HUDEP-2 (cell line): ENCODE data around the gene TNFAIP8L3.

ENCODE experiments used
- DNase-seq, 76 experiments: peaks; one replicate each; lab custom pipeline; 2025; ENCODE audit not compliant: unreplicated experiment in 76 of 76; lab: John Stamatoyannopoulos, UW

Gene TNFAIP8L3

DNA sequence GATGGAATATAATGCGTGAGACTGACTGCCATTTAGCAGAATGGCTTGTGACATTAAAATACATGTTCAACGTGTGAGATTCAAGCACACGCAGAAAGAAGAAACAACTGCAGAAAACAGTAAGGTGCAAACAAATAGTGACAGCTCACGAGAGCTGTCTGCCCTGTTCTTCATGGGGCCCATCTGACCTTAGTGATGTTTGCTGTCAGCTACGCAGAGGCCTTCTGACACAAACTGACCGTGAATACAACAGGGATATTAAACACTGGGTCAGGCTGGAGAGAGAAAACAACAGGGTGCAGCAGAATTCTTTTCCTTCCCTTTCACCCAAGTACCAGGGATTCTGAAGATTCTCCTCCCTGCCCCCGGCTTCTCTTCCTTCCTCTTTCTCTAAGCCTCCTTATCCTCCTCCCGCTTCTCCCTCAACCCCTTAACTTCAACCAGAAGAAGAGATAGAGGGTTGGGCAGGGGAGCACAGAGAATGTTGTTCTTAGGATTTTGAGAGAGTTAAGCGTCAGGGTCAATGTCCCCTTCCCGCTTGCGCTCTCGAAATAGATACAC lies 2.1 kb downstream of the TNFAIP8L3 start:
- no peak for DNase-seq

DNA sequence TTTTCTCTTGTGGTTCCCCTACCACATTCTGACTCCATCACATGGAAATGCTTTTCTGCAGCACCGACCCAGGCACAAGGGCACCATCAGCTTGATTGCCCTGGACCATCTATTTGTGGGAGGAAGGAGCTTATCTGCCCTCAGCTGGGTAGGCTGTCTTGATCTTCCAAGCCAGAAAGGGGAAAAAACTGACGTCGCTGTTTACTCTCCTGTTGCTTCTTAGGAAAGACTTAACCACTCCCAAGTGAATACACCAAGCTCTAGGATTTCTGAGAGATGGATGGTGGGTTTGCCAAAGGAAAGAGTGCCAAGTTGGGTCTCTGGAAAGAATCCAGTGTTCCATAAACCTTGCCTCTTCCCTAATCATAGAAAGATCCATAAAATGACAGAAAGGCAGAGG lies 4.0 kb downstream of the TNFAIP8L3 start:
- DNase-seq: no peak

DNA sequence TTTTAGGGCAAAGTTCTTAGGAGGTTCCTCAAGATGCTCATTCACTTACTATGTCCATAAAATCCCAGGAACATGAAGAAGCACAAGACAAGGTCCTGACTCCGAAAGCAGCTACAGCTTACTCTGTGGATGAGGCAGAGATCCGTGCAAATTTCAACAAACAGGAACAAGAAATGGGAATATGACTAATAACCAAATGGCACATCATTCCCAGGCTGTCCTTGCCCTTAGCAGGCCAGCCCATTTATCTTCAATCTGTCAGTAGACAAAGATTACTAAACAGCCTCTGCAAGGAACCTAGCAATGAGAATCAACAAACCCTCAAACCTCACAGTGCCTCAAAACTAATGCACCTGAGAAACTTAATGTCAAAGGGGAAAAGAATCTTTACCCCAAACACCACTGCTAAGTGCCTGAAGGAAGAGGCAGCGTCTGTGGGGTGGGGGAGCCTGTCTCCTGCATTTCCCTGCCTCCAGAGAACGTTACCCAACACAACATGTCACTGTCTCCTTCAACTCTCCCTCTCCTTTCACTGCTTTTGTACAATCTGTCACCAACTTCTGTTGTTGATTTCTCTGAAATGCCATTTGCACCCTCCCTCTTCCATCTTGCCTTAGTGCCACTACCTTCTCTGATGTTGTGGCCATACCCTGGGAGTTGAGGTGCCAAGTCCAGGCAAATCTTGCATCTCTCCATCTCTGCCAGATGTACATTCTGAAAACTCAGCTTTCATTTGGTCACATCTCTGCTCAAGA lies 4.8 kb downstream of the TNFAIP8L3 start:
- DNase-seq: no peak

DNA sequence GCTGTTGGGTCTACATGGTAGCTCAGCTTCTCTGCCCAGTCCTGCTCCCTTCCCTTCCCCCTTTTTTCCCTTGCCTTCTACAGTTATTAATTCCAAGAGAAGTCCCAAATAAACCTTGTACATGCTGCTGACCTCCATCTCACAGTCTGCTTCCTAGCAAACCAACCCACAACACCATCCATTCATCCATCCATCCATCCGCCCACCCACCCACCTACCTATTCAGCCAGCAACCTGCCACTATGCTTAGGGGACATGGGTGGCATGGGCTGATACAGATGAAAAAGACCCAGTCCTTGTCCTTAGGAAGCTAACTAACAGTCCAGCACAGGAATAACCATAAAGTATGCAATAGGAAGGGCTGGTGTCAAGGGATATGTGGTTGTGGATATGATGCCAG lies 5.7 kb downstream of the TNFAIP8L3 start:
- DNase-seq: no peak

DNA sequence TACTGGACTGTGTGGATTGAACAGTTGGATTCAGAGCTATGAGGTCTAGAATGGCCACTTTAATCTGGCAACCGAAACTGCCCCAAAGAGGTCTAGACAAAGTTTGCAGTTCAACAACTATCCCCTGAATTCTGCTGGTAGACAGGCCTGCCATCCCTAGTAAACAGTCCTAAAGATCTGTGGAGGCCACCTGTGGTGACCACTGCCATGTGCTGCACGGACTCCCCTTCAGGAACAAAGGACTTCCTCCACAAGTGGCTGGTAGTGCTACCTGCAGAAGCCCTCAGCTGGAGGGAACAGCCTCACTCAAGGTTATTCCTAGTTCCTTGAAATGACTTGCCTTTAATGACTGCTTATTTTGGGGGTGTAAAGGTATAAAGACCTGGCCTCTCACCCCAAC lies 6.1 kb downstream of the TNFAIP8L3 start:
- DNase-seq: no peak

DNA sequence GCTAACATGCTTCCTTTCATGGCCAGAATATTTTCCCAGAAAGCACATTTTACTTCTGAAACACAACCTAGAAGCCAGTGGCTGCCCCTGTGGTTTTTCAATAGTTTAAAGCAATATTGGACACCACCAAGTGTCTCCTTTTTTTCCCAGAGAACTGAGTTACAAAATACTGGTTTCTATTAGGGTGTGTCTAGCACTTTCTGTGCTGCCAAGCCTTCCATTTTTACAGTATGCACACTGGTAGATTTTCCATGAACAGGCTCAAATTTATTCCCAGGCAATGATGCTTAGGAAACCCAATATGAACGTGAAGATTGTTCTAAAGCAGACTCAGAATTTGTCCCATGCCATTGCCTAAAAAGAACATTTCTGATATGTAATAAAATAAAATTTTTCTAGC lies 7.2 kb downstream of the TNFAIP8L3 start:
- DNase-seq: no peak

DNA sequence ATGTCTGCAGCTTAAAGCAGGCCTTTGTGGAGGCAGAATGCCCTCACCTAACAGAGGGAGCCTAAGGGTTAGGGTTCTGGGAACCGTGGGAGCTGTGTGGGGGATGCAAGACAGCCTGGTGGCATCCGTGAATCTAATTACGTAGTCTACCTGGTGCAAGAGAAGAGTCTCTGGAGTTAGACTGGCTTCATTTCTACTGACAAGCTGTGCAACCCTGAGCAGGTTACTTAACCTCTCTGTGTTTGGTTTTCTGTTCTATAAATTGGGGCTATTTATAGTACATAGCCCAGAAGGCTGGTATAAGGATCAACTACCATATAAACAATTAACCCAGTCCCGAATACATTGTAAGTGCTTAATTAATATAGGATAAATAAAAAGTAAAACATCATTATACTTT lies 8.3 kb downstream of the TNFAIP8L3 start:
- DNase-seq: no peak

DNA sequence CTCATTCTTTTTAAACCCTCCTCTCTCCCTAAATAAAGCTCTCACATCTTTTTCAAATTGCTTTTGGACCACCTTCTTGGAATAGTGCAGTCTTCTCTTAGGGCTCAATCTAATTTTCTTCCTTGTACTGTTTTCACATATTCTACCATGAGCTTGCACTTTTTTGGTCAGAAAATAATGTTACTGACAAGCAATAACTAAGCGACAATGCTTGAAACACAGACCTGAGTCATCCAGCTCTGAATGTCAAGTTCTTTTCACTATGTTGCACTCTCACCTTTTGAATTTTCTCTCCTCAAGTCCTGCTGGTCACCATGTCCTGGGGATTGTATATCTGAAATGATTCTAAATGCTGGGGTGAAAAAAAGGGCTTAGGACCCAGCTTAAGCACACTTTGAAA lies 8.9 kb downstream of the TNFAIP8L3 start:
- no peak for DNase-seq

DNA sequence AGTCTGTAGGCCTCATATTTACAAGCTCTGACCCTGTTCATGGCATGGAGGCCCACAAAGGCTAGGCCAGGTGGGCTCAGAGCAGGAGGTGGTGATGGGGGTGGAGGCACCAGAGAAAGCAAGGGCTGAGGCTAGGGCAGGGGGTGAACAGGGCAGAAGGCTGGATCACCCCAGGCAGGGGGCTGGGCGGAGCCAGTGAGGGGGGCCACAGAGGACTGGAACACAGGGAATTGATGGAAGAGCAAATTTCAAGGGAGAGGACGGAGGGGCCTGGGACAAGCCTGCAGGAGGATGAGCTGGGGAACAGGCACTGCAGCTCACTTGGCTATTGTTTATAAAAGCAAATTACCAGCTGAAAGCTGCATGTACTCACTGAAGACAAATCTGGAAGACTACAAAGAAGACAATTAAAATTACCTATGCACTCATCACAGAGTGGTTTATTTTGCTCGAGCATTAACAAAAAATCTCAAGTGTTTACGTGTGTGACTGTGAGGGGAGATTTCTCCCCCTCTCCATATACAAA lies 11.0 kb downstream of the TNFAIP8L3 start:
- DNase-seq: no peak

DNA sequence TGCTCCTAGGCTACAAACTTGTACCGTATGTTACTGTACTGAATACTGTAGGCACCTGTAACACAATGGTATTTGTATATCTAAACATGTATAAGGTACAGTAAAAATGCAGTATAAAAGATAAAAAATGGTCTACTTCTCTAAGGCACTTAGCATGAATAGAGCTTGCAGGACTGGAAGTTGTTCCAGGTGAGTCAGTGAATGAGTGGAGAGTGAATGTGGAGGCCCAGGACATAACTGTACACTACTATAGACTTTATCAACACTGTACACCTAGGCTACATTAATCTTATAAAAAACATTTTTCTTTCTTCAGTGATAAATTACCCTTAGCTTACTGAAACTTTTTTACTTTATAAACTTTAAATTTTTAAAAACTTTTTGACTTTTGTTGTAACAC lies 12.5 kb downstream of the TNFAIP8L3 start:
- DNase-seq: no peak

DNA sequence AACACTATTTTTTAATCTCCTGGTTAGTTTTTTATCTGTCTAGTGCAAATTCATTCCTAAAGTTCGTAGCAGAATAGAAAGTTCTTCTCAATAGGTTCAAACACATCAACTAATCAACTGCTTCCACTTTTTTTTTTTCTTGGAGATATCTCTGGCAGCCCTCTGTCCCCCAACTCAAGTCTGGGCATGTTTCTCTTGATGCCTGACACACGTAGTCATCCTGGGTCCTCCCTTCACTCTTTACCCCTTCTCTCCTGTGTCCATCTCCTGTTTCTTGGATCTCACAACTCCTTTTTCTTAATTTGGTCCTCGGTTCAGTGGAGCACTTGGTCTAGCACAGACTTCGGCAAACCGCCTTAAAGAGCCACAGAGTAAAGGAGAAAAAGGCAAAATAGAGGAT lies 14.4 kb downstream of the TNFAIP8L3 start:
- no peak for DNase-seq

DNA sequence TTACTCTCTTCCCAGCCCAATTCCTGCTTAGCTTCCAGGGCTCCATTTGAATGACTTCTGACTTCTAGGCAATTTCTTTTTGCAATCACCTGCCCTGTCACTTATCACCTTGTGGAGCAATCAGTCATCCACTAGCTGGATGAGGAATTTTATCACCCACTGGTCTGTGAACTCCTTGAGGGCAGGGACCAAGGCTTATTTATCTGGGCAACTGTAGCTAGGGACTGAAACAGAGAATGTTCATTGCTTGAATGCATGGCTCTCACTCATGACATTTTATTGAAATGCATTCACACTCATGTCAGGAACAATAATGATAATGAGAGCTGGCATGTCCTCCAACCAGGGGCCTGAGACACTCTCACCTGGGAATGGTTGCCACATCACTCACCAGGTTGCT lies 15.5 kb downstream of the TNFAIP8L3 start:
- no peak for DNase-seq

DNA sequence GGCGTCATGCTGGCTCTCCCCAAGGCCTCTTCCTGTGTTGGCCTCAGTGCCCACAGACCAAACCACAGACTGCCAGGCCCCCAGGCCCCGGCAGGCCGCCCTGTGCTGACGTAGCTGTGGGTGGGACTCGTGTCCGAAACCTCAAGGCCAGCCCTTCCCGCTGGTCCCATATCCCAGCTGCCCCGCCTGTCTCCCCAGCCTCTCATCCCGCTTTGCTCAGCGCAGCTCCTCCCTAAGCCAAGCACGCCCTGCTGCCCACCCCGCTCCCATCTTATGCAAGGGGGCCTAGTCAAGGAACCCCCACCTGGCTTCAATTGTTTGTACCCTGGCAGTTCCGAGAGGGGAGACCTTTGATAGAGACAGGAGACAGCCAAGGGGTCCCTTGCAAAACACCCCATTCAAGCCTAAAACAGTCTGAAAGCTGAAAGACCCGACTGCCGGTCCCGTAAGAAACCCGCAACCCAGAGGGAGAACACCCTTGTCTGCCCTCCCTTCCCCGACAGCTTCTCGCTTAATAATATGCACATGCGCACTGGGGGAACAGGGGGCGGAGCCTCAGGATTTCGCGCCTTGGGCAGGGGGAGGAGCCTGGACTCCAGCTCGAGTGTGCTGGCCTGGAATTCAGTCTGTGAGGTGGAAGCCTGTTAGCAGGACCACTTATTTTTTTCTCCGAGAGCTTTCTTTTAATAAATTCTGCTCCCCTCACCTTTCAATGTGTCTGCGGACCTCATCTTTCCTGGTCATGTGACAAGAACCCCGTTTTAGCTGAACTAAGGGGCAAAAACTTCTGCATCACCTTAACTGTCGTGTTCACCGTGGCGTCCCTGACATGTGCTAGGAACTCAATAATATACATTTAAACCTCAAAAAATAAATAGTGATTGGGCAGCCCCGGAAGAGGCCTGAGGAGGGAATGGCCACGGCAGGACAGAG lies 17.2 kb downstream of the TNFAIP8L3 start:
- peak in 53 of 76 experiments; percentile 4 to 70 (median 47) for DNase-seq

DNA sequence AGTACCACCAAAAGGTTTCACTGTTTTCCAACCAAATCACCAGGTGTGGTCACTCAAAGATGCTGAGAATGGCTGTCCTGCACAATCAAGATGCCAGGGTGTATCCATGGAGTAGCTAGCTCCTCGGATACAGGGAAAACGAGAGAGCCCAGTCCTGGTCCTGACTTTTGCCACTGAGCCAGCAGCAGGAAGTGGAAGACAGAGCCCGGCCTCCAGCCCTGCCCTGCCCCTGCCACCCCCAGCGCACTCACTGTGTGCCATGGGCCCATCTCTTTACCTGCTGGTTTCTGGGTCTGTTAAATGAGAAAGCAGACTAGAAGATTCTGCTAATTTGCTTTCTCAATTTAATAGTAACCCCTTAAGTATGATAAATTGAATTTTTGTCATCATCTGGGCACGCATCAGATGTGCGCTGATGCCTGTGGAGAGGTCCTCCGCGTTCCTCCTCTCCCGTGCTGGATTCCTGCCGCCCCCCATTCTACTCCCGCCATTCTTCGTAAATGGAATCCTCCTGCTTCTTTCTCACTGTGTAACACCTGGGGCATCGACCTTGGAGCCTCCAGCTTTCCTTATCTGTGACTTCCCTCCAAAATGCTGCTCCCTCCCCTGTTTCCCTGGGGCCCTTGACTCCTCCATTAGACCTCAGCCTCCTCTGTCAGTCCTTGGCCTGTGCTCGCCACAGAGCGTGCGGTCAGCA lies 18.0 kb downstream of the TNFAIP8L3 start:
- DNase-seq: no peak

DNA sequence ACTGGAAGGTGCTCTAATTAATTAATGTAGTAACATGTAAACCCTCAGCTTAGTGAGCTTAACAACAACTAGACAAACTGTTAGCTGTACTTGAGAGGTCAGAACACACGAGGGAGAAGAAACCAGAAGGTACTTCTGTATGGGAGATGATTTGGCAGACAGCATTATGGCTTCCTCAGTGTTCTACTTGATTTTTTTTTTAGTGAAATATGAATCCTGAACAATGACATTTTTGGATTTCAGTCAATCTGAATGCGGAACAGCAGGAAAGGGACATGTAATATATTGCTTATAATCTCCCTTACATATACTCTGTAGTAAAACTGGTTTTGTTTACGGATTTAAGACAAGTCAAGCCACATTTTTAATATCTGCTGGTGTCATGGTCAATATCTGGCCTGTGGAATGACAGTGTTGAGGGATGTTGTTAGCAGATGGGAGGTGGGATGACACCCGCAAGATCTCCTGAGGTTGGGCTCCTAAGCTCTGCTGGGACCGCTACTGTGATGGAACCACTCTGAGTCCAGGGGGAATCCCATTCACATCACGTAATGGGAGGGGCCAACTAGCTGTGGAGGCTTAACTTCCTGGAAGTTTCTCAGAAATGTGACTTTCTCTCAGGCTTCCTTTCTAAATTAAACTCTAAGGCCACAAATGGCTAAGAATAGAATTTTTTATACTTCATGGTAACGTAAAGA lies 18.7 kb downstream of the TNFAIP8L3 start:
- no peak for DNase-seq

DNA sequence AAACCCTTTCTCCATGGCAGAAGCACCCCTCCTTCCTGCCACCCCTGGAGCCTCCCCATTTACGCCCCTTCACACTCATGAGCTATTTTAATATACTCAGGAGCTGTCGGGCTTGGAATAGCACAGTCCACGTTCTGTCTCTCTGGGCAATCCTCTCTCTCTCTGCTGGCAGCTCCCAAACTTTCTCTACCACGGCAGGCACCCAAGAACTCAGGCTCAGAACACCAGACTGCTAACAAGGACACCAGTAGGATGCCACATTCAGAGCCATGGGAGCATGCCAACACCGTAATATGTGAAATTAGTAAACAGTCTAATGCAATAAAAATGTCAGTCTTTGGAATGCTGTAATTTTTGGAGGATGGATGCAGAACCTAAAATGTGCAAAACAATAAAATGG lies 19.3 kb downstream of the TNFAIP8L3 start:
- no peak for DNase-seq

DNA sequence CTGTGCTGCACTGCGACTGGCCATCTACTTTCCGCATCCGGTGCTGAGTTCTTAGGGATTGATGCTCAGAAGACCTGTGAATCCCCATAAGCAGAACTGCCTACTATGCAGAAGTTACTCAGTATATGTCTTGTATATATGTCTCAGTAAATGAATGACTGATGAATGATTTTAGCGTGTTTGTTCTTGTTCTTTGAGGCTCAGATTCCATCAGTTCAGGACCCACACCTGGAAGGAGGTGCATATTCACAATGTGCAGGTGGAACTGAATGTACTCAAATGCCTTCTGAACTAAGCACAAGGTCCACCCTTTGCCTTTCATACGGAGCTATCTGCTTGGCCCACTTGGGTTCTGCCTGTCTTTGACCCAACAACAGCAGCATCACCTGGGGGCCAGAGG lies 19.8 kb downstream of the TNFAIP8L3 start:
- no peak for DNase-seq

DNA sequence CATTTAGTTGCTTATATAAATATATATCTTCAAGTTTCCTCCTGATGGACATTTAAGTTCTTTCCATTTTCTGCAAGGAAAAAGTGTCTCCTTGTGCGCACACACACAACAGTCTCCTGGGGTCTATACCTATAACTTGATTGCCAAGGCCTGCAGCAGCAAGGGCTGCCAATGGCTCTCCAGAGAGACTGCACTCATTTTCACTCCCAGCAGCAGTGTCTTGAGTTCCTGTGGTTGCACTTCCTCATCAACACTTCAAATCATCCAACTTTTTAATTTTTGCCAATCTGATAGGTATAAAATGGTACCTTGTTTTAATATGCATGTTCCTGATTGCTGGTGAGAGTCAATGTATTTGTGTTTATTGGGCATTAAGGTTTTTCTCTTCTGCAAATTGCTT lies 23.1 kb downstream of the TNFAIP8L3 start:
- no peak for DNase-seq

DNA sequence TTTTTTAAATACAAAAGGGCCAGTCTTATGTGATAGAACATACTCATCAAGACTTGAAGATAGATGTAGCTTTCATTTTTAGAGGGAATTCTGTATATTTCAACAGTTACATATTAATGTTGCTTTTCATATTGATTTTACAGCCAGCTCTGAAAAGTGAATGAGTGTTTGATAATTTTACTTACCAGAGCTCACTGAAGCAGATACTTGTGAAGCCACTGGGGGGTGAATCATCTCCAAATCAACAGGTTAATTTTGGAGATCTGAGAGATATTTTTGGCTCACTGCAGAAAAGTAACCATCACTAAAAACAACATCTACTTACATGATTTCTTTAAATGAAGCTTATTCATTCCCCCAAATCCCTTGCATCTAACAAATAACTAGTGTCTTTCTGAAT lies 24.7 kb downstream of the TNFAIP8L3 start:
- DNase-seq: no peak

DNA sequence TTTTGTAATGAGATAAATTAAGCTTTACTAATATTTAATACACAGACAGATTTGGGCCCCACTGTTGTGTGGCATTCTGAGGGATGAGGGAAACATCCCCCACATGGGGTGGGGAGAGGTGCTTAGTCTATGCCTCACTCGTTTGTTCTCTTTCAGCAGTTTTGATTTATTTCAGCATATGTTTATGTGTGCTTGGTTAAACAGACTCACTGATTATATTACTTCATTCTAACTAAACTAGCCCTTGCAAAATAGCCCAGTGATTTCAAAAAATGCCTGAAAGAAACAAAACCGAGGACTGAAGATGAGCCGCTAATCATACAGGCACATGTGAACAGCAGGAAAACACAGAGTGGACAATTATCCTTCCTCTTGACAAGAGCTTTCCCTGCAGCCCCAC lies 27.2 kb downstream of the TNFAIP8L3 start:
- DNase-seq: no peak
